Sigmoid colon (tissue), 4 donors: ENCODE measurements around the gene GPR21.

Experiments
- EP300 ChIP-seq, 4 donors: sonication (generic); formaldehyde crosslinking; IDR thresholded peaks; one replicate each; pipeline ENCODE4 v1.6.1; 2017; ENCODE audit warnings: antibody characterized with exemption in 4 of 4
- POLR2A ChIP-seq, 2 donors: fragments of 450-650 bp; IDR thresholded peaks; one replicate each; pipeline ENCODE4 v1.6.1; 2016; ENCODE audit warnings: antibody characterized with exemption in 2 of 2, mild to moderate bottlenecking in 2 of 2, moderate library complexity in 2 of 2
- POLR2AphosphoS5 ChIP-seq, 4 donors: sonication (generic); formaldehyde crosslinking; IDR thresholded peaks; one replicate each; pipeline ENCODE4 v1.6.1; 2017; ENCODE audit warnings: antibody characterized with exemption in 4 of 4
- TF ChIP-seq, protein P1 (sequence below), 4 experiments: fragments of 450-650 bp in 3 of 4; fragments of 200-600 bp in 1 of 4; IDR thresholded peaks; one replicate each; pipeline ENCODE4 v1.5.1; 2016 to 2019; ENCODE audit warnings: antibody characterized with exemption in 4 of 4, mild to moderate bottlenecking in 3 of 4, moderate library complexity in 2 of 4

DNA sequence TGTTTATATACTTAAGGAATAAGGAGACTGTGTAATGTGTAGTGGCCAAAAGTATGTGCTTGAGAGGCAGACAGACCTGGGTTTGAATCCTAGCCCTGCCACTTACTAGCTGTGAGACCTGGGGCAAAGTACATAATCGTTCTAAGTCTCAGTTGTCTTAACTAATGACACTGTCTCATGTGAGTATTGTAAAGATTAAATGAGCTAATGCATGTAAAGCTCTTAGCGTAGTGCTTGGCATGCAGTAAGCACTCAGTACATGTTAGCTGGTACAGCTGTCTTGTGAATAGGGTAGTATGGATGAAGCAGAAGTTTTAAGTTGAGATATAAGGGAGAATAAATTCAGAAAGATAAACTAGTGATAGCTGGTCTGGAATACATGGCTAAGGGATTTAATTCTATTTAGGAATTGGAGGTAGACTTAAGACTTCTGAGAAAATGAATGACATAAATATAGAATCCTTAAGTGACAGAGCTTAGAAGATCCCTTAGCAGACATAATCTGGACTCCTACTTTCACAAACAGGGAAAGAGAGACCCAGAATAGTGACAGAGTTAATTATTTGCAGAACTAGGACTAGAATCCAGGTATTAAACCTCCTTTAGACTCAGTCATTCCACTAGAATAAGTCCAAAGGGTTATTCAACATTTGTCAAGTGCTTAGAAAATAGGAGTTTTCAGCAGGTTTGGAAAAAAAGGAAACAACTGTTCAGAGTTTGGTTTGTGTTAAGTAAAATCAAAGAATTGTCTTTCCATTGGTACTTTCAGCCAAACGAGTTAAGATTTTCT, 13.1 kb downstream of the GPR21 start:
- TF ChIP-seq, protein P1, sequence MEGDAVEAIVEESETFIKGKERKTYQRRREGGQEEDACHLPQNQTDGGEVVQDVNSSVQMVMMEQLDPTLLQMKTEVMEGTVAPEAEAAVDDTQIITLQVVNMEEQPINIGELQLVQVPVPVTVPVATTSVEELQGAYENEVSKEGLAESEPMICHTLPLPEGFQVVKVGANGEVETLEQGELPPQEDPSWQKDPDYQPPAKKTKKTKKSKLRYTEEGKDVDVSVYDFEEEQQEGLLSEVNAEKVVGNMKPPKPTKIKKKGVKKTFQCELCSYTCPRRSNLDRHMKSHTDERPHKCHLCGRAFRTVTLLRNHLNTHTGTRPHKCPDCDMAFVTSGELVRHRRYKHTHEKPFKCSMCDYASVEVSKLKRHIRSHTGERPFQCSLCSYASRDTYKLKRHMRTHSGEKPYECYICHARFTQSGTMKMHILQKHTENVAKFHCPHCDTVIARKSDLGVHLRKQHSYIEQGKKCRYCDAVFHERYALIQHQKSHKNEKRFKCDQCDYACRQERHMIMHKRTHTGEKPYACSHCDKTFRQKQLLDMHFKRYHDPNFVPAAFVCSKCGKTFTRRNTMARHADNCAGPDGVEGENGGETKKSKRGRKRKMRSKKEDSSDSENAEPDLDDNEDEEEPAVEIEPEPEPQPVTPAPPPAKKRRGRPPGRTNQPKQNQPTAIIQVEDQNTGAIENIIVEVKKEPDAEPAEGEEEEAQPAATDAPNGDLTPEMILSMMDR (IDR thresholded peaks at IDR 0.05) = no peak
- TF ChIP-seq POLR2A (IDR thresholded peaks at IDR 0.05) (no peak), POLR2AphosphoS5 (IDR thresholded peaks at IDR 0.05) (no peak), EP300 (IDR thresholded peaks at IDR 0.05) (no peak)
